Measurements from ENCODE around the gene GGN.

- TF ChIP-seq POLR2A (IDR thresholded peaks at IDR 0.05) (no peak), CTCF (IDR thresholded peaks at IDR 0.05) (no peak)
Observed at GRCh38 chr19:38352611-38353010, 35.2 kb downstream of the GGN start.

Measured in thyroid gland (tissue), 4 donors.